ENCODE results near the gene TEC. TPM values are rescaled to one million over a fixed set of nuclear protein-coding genes. Genes with fewer than 3 reads are reported as not detected.

TEC gene
- polyA plus RNA-seq, 1 donor from 2014 or later, result not detected

GRCh38 chr4:48247878-48248558 lies 21.6 kb downstream of the TEC start:
- H2AFZ ChIP-seq (ENCODE audit: low read depth, low read length), result no peak overlapping the region
- H3K27me3 ChIP-seq (ENCODE audit: insufficient read depth, low read depth, low read length), result no peaks in the 10 kb centered on the region
- no peaks in the 10 kb centered on the region for H3F3A ChIP-seq (ENCODE audit: insufficient read depth, low read length, poor library complexity, severe bottlenecking)
- no peak overlapping the region for H3K4me2 ChIP-seq (ENCODE audit: low read length)
- no peaks in the 10 kb centered on the region for H3K36me3 ChIP-seq (ENCODE audit: insufficient read depth, low read length)
- H3K4me3 ChIP-seq (ENCODE audit: low read length), result no peak overlapping the region
- H3K27ac ChIP-seq (ENCODE audit: low read length), result no peak overlapping the region
- no peaks in the 10 kb centered on the region for H3K9me3 ChIP-seq (ENCODE audit: low read length)
- no peak for TF ChIP-seq TAF1 (IDR thresholded peaks at IDR 0.05; ENCODE audit: low read depth)
- TF ChIP-seq EZH2 (IDR thresholded peaks at IDR 0.05; ENCODE audit: borderline replicate concordance, insufficient read depth, low read length, poor library complexity, severe bottlenecking), result no peak
- TF ChIP-seq, protein P1, sequence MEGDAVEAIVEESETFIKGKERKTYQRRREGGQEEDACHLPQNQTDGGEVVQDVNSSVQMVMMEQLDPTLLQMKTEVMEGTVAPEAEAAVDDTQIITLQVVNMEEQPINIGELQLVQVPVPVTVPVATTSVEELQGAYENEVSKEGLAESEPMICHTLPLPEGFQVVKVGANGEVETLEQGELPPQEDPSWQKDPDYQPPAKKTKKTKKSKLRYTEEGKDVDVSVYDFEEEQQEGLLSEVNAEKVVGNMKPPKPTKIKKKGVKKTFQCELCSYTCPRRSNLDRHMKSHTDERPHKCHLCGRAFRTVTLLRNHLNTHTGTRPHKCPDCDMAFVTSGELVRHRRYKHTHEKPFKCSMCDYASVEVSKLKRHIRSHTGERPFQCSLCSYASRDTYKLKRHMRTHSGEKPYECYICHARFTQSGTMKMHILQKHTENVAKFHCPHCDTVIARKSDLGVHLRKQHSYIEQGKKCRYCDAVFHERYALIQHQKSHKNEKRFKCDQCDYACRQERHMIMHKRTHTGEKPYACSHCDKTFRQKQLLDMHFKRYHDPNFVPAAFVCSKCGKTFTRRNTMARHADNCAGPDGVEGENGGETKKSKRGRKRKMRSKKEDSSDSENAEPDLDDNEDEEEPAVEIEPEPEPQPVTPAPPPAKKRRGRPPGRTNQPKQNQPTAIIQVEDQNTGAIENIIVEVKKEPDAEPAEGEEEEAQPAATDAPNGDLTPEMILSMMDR (IDR thresholded peaks at IDR 0.05; ENCODE audit: poor library complexity, severe bottlenecking), result no peak
- no peak for TF ChIP-seq MXI1 (conservative IDR thresholded peaks at IDR 0.05; ENCODE audit: poor library complexity, severe bottlenecking)
- TF ChIP-seq SMC3 (conservative IDR thresholded peaks at IDR 0.05; ENCODE audit: poor library complexity), result no peak
- no peak for TF ChIP-seq EP300 (conservative IDR thresholded peaks at IDR 0.05; ENCODE audit: poor library complexity, severe bottlenecking)
- no peak for TF ChIP-seq RAD21 (conservative IDR thresholded peaks at IDR 0.05)
- no peak for TF ChIP-seq REST (IDR thresholded peaks at IDR 0.05; ENCODE audit: borderline replicate concordance)
- no peak for TF ChIP-seq POLR2AphosphoS5 (IDR thresholded peaks at IDR 0.05)
- no peaks in the 10 kb centered on the region for H4K20me1 ChIP-seq (ENCODE audit: insufficient read depth)
- no peaks in the 10 kb centered on the region for H3K9me2 ChIP-seq (ENCODE audit: insufficient read depth, low read length)
- no peak overlapping the region for H3K9ac ChIP-seq (ENCODE audit: low read length)
- no peaks in the 10 kb centered on the region for H3K79me2 ChIP-seq (replicated peaks; ENCODE audit: insufficient read depth, low read length)

DNA sequence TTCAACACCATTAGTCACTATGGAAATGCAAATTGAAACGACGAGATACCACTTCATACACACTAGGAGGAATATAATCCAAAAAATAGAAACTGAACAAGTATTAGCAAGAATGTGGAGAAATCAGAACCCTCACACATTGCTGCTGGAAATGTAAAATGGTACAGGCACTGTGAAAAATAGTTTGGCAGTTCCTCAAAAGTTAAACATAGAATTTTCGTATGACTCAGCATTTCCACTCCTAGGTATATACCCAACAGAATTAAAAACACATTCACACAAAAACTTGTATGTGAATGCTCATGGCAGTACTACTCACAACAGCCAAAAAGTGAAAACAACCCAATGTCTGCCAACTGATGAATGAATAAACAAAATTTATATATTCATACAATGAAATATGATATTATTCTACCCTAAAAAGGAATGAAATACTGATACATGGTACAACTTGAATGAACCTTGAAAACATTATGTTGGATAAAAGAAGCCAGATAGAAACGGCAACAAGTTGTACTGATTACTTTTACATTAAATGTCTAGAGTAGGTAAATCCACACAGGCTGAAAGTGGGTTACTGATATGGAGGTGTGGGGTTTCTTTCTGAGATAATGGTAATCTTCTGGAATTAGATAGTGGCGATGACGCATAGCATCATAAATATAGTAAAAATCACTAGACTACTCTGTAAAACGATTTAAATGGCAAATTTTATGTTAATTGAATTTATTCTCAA lies 22.3 kb downstream of the TEC start:
- Histone ChIP-seq H3K4me2 (ENCODE audit: low read length) (no peak overlapping the region), H3K9me3 (ENCODE audit: low read length) (no peaks in the 10 kb centered on the region), H3K36me3 (ENCODE audit: insufficient read depth, low read length) (no peaks in the 10 kb centered on the region), H3F3A (ENCODE audit: insufficient read depth, low read length, poor library complexity, severe bottlenecking) (no peaks in the 10 kb centered on the region), H4K20me1 (ENCODE audit: insufficient read depth) (no peaks in the 10 kb centered on the region), H3K9ac (ENCODE audit: low read length) (no peak overlapping the region), H3K27ac (ENCODE audit: low read length) (no peak overlapping the region), H3K4me3 (ENCODE audit: low read length) (no peak overlapping the region), H2AFZ (ENCODE audit: low read depth, low read length) (no peak overlapping the region), H3K27me3 (ENCODE audit: insufficient read depth, low read depth, low read length) (no peaks in the 10 kb centered on the region), H3K79me2 (replicated peaks; ENCODE audit: insufficient read depth, low read length) (no peaks in the 10 kb centered on the region), H3K9me2 (ENCODE audit: insufficient read depth, low read length) (no peaks in the 10 kb centered on the region)
- TF ChIP-seq REST (IDR thresholded peaks at IDR 0.05; ENCODE audit: borderline replicate concordance) (no peak), RAD21 (conservative IDR thresholded peaks at IDR 0.05) (no peak), TAF1 (IDR thresholded peaks at IDR 0.05; ENCODE audit: low read depth) (no peak), POLR2AphosphoS5 (IDR thresholded peaks at IDR 0.05) (no peak), MXI1 (conservative IDR thresholded peaks at IDR 0.05; ENCODE audit: poor library complexity, severe bottlenecking) (no peak), SMC3 (conservative IDR thresholded peaks at IDR 0.05; ENCODE audit: poor library complexity) (no peak), EZH2 (IDR thresholded peaks at IDR 0.05; ENCODE audit: borderline replicate concordance, insufficient read depth, low read length, poor library complexity, severe bottlenecking) (no peak), EP300 (conservative IDR thresholded peaks at IDR 0.05; ENCODE audit: poor library complexity, severe bottlenecking) (no peak)
- TF ChIP-seq, protein P1 (IDR thresholded peaks at IDR 0.05; ENCODE audit: poor library complexity, severe bottlenecking), result no peak
